Ovary (tissue), 3 donors: ENCODE data around the gene SLC6A6.

ENCODE experiments used
- CTCF ChIP-seq, 3 donors: fragments of 450-650 bp in 2 of 3; fragments of 200-600 bp in 1 of 3; IDR thresholded peaks; one replicate each; pipeline versions ENCODE4 v1.5.1 to v1.8.0; 2016 to 2022; ENCODE audit warnings: antibody characterized with exemption in 3 of 3, mild to moderate bottlenecking in 1 of 3
- POLR2A ChIP-seq: fragments of 450-650 bp; IDR thresholded peaks from one replicate; pipeline ENCODE4 v1.6.1; 2017; ENCODE audit warnings: antibody characterized with exemption, mild to moderate bottlenecking, moderate library complexity
- donor health status: DM: no; HTN: no; CAD: no.

DNA sequence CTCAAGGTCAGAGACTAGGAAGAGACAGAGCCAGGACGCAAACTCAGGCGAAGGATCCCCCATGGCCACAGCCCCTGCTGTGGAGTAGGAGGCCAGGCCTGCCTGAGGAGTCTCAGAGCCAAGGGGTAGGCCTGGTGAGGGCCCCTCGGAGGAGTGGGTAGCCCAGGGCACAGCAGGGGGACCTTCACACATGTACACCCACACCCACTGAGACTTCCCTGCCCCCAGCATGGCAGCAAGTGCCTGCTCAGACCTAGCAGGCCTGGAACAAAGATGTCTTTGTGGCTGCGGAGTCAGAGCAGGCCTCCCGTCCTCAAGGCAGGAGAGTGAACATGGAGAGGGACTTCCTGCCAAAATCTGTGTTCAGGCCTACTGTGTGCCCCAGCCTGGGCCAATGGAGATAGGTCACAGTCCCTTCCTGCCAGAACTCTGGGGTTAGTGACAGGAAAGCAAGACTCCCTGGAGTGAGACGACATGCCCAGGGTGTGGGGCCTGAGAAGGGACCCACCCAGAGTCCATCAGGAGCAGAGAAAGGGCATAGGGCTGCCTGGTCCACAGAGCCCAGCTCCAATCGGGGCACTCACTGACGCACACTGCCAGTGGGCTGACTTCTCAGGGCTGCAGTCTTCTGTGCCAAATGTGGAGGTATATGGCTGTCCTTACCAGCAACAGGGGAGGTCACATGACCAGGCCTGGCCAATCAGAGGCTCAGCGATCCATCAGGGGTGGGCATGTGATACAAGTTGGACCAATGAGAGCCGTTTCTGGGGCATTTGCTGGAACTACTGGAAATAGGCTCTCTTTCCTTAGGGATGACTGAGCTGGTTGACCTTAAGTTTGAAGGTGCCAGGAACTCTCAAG lies 135.4 kb downstream of the SLC6A6 start:
- no peak for TF ChIP-seq CTCF (IDR thresholded peaks at IDR 0.05)
- no peak for TF ChIP-seq POLR2A
